Measurements from ENCODE around the gene KCNIP4. TPM values are rescaled to one million over a fixed set of nuclear protein-coding genes. Genes with fewer than 3 reads are reported as not detected.

Gene KCNIP4
- total and polyA plus RNA-seq, 12 donors, result 0.15 TPM; not detected in 11

DNA sequence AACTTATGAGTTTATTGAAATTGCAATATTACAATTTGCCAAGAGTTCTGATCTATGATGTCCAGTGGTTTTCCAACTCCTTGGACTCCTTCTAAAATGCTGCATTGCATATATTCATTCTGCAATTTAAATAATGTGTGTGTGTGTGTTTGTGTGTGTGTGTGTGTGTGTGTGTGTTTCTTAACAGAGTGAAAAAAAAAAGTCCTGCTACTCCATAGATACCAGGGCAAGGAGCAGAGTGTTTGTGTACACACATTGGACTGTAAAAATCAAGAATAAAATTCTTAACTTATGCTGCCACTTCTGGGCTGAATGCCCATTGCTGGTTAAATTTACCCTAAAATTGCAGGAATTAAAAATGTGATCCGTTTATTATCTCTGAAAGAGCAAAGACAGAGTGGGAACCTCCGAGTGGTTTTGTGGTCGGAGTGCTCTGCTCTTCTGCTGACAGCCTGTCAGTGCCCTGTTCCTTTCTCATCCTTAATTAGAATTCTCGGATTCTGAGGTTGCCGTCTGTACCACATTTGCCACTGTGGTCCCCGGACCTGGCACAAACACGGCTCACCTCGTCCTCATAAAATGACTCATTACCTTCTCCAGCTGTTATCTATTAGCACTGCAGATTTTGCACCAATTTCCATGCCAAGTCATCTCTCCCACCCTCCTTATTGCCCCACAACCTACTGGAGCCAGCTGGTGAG lies 355.5 kb downstream of the KCNIP4 start:
- intact Hi-C loops (cut with DNase I), result no loop called here
- WGBS, 2 donors, result 63% methylated on average over 8 of the region's 8 CpGs
- TF ChIP-seq CTCF (IDR thresholded peaks at IDR 0.05), result no peak
- no peak for DNase-seq
- H3K27me3 ChIP-seq, result no peaks in the 10 kb centered on the region
- no peak for ATAC-seq
- peaks cover 0 to 4% (median 0%) of the 10 kb centered on the region in 11 donors for H3K9me3 ChIP-seq
- H3K4me1 ChIP-seq, result no peaks in the 10 kb centered on the region
- H3K4me3 ChIP-seq, result no peak overlapping the region
- H3K27ac ChIP-seq, result no peak overlapping the region
- H3K36me3 ChIP-seq, result no peaks in the 10 kb centered on the region

DNA sequence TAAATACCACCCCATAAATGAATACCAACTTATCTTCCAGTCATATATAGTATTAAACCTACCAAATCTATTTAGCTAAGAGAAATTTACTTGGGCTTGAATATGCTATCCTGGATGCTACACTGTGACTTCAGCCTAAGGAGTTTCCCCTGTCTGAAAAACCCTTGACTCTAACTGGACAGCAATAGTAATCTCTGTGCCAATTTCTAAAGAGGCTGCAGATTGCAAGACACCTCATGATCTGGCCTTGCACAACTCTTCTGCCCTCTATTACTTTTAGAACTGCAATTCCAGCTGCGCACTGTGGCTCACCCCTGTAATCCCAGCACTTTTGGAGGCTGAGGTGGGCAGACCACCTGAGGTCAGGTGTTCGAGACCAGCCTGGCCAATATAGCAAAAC lies 371.5 kb downstream of the KCNIP4 start:
- TF ChIP-seq CTCF (IDR thresholded peaks at IDR 0.05), result no peak
- H3K27ac ChIP-seq, result no peak overlapping the region

DNA sequence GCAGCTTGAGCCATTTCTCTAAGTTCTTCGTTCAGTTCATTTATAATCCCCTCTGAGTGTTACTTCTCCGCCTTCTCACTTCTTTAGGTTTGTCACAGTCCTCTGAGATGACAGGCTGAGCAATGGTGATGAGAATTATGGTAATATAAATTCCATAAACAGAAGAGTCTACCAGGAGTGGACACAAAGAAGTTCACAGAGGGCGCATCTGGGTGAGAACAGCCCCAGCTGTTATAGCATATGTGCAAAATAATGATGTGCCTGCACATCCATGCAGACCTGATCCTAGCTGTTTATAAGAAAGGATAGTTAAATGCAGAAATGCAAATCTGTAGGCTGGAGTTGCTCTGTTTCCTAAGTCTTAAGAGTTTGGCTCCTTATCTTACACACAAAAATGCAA lies 377.5 kb downstream of the KCNIP4 start:
- Histone ChIP-seq H3K27ac (no peak overlapping the region), H3K4me1 (no peaks in the 10 kb centered on the region), H3K4me3 (no peak overlapping the region), H3K36me3 (no peaks in the 10 kb centered on the region), H3K9me3 (no peaks in the 10 kb centered on the region), H3K27me3 (no peaks in the 10 kb centered on the region)
- intact Hi-C loops (cut with DNase I), result no loop called here
- WGBS, 2 donors, result 74 to 77% methylated on average over 3 of the region's 3 CpGs
- TF ChIP-seq CTCF (IDR thresholded peaks at IDR 0.05), result no peak
- DNase-seq, result no peak
- ATAC-seq, result no peak

More for the DNA sequence above, 371.5 kb downstream of the KCNIP4 start:
- intact Hi-C loops (cut with DNase I), result no loop called here
- 69 to 73% methylated on average over 2 of the region's 2 CpGs for WGBS, 2 donors
- no peaks in the 10 kb centered on the region for H3K27me3 ChIP-seq
- no peaks in the 10 kb centered on the region for H3K4me1 ChIP-seq
- peak in 1 of 8 donors; percentile 50 for ATAC-seq
- no peak overlapping the region for H3K4me3 ChIP-seq
- H3K9me3 ChIP-seq, result no peaks in the 10 kb centered on the region
- H3K36me3 ChIP-seq, result no peaks in the 10 kb centered on the region
- no peak for DNase-seq

GRCh38 chr4:21569638-21570037 lies 378.9 kb downstream of the KCNIP4 start:
- Histone ChIP-seq H3K9me3 (no peaks in the 10 kb centered on the region), H3K27me3 (no peaks in the 10 kb centered on the region), H3K36me3 (no peaks in the 10 kb centered on the region), H3K4me1 (no peaks in the 10 kb centered on the region), H3K27ac (no peak overlapping the region), H3K4me3 (no peak overlapping the region)
- intact Hi-C loops (cut with DNase I), result no loop called here
- WGBS, 2 donors, result 52 to 55% methylated on average over 2 of the region's 2 CpGs
- no peak for TF ChIP-seq CTCF (IDR thresholded peaks at IDR 0.05)
- ATAC-seq (no peak), DNase-seq (no peak)

Measured in heart right ventricle (tissue), 16 donors.